Iris pigment epithelial cell (primary cell): Measurements from ENCODE around the gene CPD.
"Not testable (repeated sequence)": the region's sequence is repeated elsewhere in the genome, so short reads cannot be mapped to it uniquely, and the experiment has no call there.

Source experiments
- DNase-seq: peaks from one replicate; pipeline ENCODE4 v3.0.0-alpha.2; 2011; ENCODE audit warnings: low read depth

CPD gene

GRCh38 chr17:30388321-30389179 lies 9.8 kb downstream of the CPD start:
- DNase-seq, result no peak

- DNase-seq, result no peak
Observed at GRCh38 chr17:30389756-30390300, 11.1 kb downstream of the CPD start.

- no peak for DNase-seq
Observed at GRCh38 chr17:30391534-30391933, 12.8 kb downstream of the CPD start.

- DNase-seq, result no peak
Observed at GRCh38 chr17:30393491-30393890, 14.8 kb downstream of the CPD start.

GRCh38 chr17:30393911-30394867 lies 15.5 kb downstream of the CPD start:
- DNase-seq, result no peak

- no peak for DNase-seq
Observed at GRCh38 chr17:30395398-30396022, 16.8 kb downstream of the CPD start.

GRCh38 chr17:30396129-30396528 lies 17.4 kb downstream of the CPD start:
- no peak for DNase-seq

- DNase-seq, result no peak
Observed at GRCh38 chr17:30396612-30397011, 17.9 kb downstream of the CPD start.

GRCh38 chr17:30398328-30399041 lies 19.8 kb downstream of the CPD start:
- no peak for DNase-seq

GRCh38 chr17:30401097-30401496 lies 22.4 kb downstream of the CPD start:
- DNase-seq, result no peak

GRCh38 chr17:30405161-30405560 lies 26.4 kb downstream of the CPD start:
- no peak for DNase-seq

GRCh38 chr17:30410627-30411026 lies 31.9 kb downstream of the CPD start:
- DNase-seq, result not testable (repeated sequence)

GRCh38 chr17:30412008-30412496 lies 33.3 kb downstream of the CPD start:
- not testable (repeated sequence) for DNase-seq

GRCh38 chr17:30413109-30413508 lies 34.4 kb downstream of the CPD start:
- peak; percentile 27 for DNase-seq

- DNase-seq, result no peak
Observed at GRCh38 chr17:30414486-30414885, 35.8 kb downstream of the CPD start.

- DNase-seq, result peak; percentile 31
Observed at GRCh38 chr17:30415491-30415890, 36.8 kb downstream of the CPD start.

GRCh38 chr17:30418070-30418469 lies 39.3 kb downstream of the CPD start:
- DNase-seq, result not testable (repeated sequence)

GRCh38 chr17:30421592-30421991 lies 42.9 kb downstream of the CPD start:
- no peak for DNase-seq

- DNase-seq, result no peak
Observed at GRCh38 chr17:30422171-30422570, 43.4 kb downstream of the CPD start.

- DNase-seq, result no peak
Observed at GRCh38 chr17:30424471-30424870, 45.7 kb downstream of the CPD start.

GRCh38 chr17:30426292-30426691 lies 47.6 kb downstream of the CPD start:
- peak; percentile 23 for DNase-seq
